K562 (cell line): ENCODE data around the gene BCAR3.

ENCODE experiments used
- BRD4 ChIP-seq: fragments of 200-600 bp; sonication (generic); IDR thresholded peaks from 2 replicates; pipeline ENCODE4 v1.6.1; 2017; ENCODE audit warnings: inconsistent platforms
- CBX8 ChIP-seq: fragments of 200-600 bp; sonication (generic); IDR thresholded peaks from 2 replicates; pipeline ENCODE4 v1.6.1; 2012; ENCODE audit warnings: borderline replicate concordance, mixed run types, low read depth, mild to moderate bottlenecking, moderate library complexity, mixed read lengths, low read length, control low read depth, inconsistent platforms; ENCODE audit not compliant: poor library complexity, severe bottlenecking; ENCODE audit errors: extremely low read depth
- CREB1 ChIP-seq, 2 experiments: sonication (generic) in 1 of 2; formaldehyde crosslinking in 1 of 2; IDR thresholded peaks; 2 replicates each; pipeline versions ENCODE4 v1.6.1 to v1.8.0; 2012 to 2022; ENCODE audit warnings: inconsistent platforms in 1 of 2, mild to moderate bottlenecking in 1 of 2, missing genetic modification reagents in 1 of 2, moderate library complexity in 1 of 2
- CTCF ChIP-seq, 3 experiments: IDR thresholded peaks in 2 of 3; conservative IDR thresholded peaks in 1 of 3; 2 replicates each; pipeline ENCODE4 v1.5.1; 2011 to 2012; ENCODE audit warnings: low read length in 3 of 3, mild to moderate bottlenecking in 3 of 3, control low read depth in 2 of 3, improper control_type of control experiment in 1 of 3, inconsistent platforms in 1 of 3, low read depth in 1 of 3, mixed read lengths in 1 of 3, moderate library complexity in 1 of 3; ENCODE audit not compliant: insufficient read depth in 2 of 3
- FOXA3 ChIP-seq, 2 experiments: fragments of 450-650 bp in 1 of 2; sonication (generic) in 1 of 2; formaldehyde crosslinking; IDR thresholded peaks in 1 of 2; conservative IDR thresholded peaks in 1 of 2; 2 replicates each; pipeline versions ENCODE4 v1.4.0 to v1.8.0; 2020 to 2022; ENCODE audit warnings: mild to moderate bottlenecking in 2 of 2, missing genetic modification reagents in 1 of 2
- FOXJ3 ChIP-seq: sonication (generic); formaldehyde crosslinking; IDR thresholded peaks from 2 replicates; pipeline ENCODE4 v1.4.0; 2020; ENCODE audit warnings: mild to moderate bottlenecking, missing genetic modification reagents
- HNRNPH1 ChIP-seq: fragments of 200-400 bp; formaldehyde crosslinking; optimal IDR thresholded peaks from 2 replicates; pipeline ENCODE3; 2017; ENCODE audit warnings: low read depth, mild to moderate bottlenecking, low read length, moderate library complexity
- MTA2 ChIP-seq: fragments of 450-650 bp; IDR thresholded peaks from 2 replicates; pipeline ENCODE4 v1.6.1; 2016; ENCODE audit warnings: low read depth
- ZBTB11 ChIP-seq, 3 experiments: fragments of 200-800 bp in 1 of 3; fragments of 250-450 bp in 1 of 3; fragments of 450-650 bp in 1 of 3; sonication (Bioruptor Pico) in 1 of 3; sonication (Bioruptor generic) in 1 of 3; formaldehyde crosslinking in 1 of 3; IDR thresholded peaks; 2 replicates each; pipeline versions ENCODE4 v1.6.1 to v1.8.0; 2016 to 2022; ENCODE audit warnings: mild to moderate bottlenecking in 2 of 3, missing genetic modification characterization in 2 of 3, missing compliant biosample characterization in 1 of 3, moderate library complexity in 1 of 3
- ZNF121 ChIP-seq: sonication (generic); formaldehyde crosslinking; conservative IDR thresholded peaks from 2 replicates; pipeline ENCODE4 v1.8.0; 2022; ENCODE audit warnings: missing genetic modification reagents
- TF ChIP-seq, protein P1 (sequence below): fragments of 250-450 bp; sonication (Bioruptor Pico); IDR thresholded peaks from 2 replicates; pipeline ENCODE4 v1.4.0; 2020; ENCODE audit warnings: mild to moderate bottlenecking, moderate library complexity
- TF ChIP-seq, protein P2 (sequence below): sonication (generic); formaldehyde crosslinking; IDR thresholded peaks from 2 replicates; pipeline ENCODE4 v1.5.0; 2020; ENCODE audit warnings: missing genetic modification reagents
- TF ChIP-seq, protein P3 (sequence below), 2 experiments: fragments of 450-650 bp in 1 of 2; sonication (generic) in 1 of 2; formaldehyde crosslinking in 1 of 2; IDR thresholded peaks in 1 of 2; conservative IDR thresholded peaks in 1 of 2; 2 replicates each; pipeline versions ENCODE4 v1.6.1 to v1.8.1; 2016 to 2023; ENCODE audit warnings: mild to moderate bottlenecking in 2 of 2, moderate library complexity in 2 of 2, inconsistent platforms in 1 of 2, missing genetic modification reagents in 1 of 2

DNA sequence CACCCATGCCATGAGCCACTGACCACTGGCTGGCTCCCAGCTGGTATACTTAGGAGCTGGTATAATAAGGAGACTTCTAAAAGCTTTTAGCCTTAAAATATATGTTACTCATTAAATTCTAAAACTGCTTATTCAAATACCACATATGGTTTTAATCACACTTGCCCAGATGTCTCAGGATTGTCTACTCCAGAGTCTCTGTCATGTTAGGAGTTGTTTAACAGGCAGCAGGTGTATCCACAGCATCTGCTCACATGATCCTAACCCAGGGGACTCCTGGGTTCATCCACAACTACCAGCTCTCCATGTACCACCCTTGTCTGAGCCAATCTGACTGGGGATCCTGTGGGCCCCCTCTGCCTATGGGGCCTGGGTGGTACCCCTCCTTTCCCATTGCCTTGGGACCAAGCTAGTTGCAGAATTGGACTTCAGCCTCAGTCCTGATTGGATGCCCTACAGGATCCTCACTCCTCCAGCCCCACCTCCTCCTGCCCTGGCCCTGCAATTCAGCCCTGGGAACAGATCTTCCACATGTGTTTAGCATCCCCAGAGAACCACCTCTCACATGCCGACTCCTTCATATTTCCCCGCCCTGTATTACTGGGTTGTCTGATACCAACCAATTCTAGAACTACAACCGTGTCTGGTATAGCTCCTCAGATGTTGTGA, 61.3 kb downstream of the BCAR3 start:
- TF ChIP-seq CTCF (IDR thresholded peaks at IDR 0.05 in 2 of 3, conservative IDR thresholded peaks at IDR 0.05 in 1 of 3; ENCODE audit: insufficient read depth in 2 of 3, low read depth in 1 of 3, low read length in 3 of 3) (no peak), CREB1 (IDR thresholded peaks at IDR 0.05) (no peak), CREB1 (CRISPR knock-in tag; IDR thresholded peaks at IDR 0.05) (no peak), MTA2 (no peak), CBX8 (no peak), HNRNPH1 (no peak), ZNF121 (CRISPR knock-in tag) (no peak), FOXJ3 (no peak), ZBTB11 (CRISPR knock-in tag; IDR thresholded peaks at IDR 0.05) (no peak), BRD4 (no peak), FOXA3 (CRISPR knock-in tag; conservative IDR thresholded peaks at IDR 0.05 in 1 of 2, IDR thresholded peaks at IDR 0.05 in 1 of 2) (no peak)
- TF ChIP-seq, protein P1, sequence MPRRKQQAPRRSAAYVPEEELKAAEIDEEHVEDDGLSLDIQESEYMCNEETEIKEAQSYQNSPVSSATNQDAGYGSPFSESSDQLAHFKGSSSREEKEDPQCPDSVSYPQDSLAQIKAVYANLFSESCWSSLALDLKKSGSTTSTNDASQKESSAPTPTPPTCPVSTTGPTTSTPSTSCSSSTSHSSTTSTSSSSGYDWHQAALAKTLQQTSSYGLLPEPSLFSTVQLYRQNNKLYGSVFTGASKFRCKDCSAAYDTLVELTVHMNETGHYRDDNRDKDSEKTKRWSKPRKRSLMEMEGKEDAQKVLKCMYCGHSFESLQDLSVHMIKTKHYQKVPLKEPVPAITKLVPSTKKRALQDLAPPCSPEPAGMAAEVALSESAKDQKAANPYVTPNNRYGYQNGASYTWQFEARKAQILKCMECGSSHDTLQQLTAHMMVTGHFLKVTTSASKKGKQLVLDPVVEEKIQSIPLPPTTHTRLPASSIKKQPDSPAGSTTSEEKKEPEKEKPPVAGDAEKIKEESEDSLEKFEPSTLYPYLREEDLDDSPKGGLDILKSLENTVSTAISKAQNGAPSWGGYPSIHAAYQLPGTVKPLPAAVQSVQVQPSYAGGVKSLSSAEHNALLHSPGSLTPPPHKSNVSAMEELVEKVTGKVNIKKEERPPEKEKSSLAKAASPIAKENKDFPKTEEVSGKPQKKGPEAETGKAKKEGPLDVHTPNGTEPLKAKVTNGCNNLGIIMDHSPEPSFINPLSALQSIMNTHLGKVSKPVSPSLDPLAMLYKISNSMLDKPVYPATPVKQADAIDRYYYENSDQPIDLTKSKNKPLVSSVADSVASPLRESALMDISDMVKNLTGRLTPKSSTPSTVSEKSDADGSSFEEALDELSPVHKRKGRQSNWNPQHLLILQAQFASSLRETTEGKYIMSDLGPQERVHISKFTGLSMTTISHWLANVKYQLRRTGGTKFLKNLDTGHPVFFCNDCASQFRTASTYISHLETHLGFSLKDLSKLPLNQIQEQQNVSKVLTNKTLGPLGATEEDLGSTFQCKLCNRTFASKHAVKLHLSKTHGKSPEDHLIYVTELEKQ (CRISPR knock-in tag): no peak
- TF ChIP-seq, protein P2, sequence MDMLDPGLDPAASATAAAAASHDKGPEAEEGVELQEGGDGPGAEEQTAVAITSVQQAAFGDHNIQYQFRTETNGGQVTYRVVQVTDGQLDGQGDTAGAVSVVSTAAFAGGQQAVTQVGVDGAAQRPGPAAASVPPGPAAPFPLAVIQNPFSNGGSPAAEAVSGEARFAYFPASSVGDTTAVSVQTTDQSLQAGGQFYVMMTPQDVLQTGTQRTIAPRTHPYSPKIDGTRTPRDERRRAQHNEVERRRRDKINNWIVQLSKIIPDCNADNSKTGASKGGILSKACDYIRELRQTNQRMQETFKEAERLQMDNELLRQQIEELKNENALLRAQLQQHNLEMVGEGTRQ: no peak
- TF ChIP-seq, protein P3, sequence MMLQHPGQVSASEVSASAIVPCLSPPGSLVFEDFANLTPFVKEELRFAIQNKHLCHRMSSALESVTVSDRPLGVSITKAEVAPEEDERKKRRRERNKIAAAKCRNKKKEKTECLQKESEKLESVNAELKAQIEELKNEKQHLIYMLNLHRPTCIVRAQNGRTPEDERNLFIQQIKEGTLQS (IDR thresholded peaks at IDR 0.05): no peak
- TF ChIP-seq, protein P3 (CRISPR knock-in tag; conservative IDR thresholded peaks at IDR 0.05): no peak
